ENCODE results near the gene FBXO41. TPM values are rescaled to one million over a fixed set of nuclear protein-coding genes. Genes with fewer than 3 reads are reported as not detected.

The FBXO41 gene
- total RNA-seq, 1 experiment from 2014 or later: 12.1 TPM

- no peaks in the 10 kb centered on the region for H3K4me1 ChIP-seq
- no peaks in the 10 kb centered on the region for H3K9me3 ChIP-seq
- H3K4me3 ChIP-seq (ENCODE audit: low read depth, low read length): no peak overlapping the region
- POLR2A ChIA-PET: no interaction called here
- no peak for TF ChIP-seq CTCF (IDR thresholded peaks at IDR 0.05; ENCODE audit: insufficient read depth in 1 of 2, low read depth in 1 of 2, low read length in 1 of 2, severe bottlenecking in 1 of 2, unreplicated experiment in 1 of 2)
- CTCF ChIA-PET: no interaction called here
- no peaks in the 10 kb centered on the region for H3K27me3 Mint-ChIP-seq (ENCODE audit: insufficient read depth, unreplicated experiment)
- no peaks in the 10 kb centered on the region for H3K9me3 Mint-ChIP-seq (ENCODE audit: unreplicated experiment)
- peaks cover 2% of the 10 kb centered on the region for H3K36me3 ChIP-seq (ENCODE audit: control insufficient read depth, insufficient read depth, low read length)
- no TSS peak for BruUV-seq (replicated peaks)
- H3K36me3 Mint-ChIP-seq (ENCODE audit: insufficient read depth, unreplicated experiment): peaks cover 91% of the 10 kb centered on the region
- no peak overlapping the region for H3K27ac Mint-ChIP-seq (ENCODE audit: unreplicated experiment)
- intact Hi-C loops (cut with micrococcal nuclease; ENCODE audit: unreplicated experiment): no loop called here
- DNase-seq: no peak
- H3K4me1 Mint-ChIP-seq (ENCODE audit: low read depth, unreplicated experiment): no peaks in the 10 kb centered on the region
- no peaks in the 10 kb centered on the region for H3K27me3 ChIP-seq (replicated peaks; ENCODE audit: control insufficient read depth, insufficient read depth, low read length)
- H3K4me3 Mint-ChIP-seq (ENCODE audit: unreplicated experiment): no peak overlapping the region
Measured at GRCh38 chr2:73243884-73244570, 40.3 kb downstream of the FBXO41 start.

GRCh38 chr2:73239776-73240175 lies 44.5 kb downstream of the FBXO41 start:
- peaks cover 7% of the 10 kb centered on the region; the same call in 1 of the 2 replicates for H3K4me1 ChIP-seq
- no peaks in the 10 kb centered on the region for H3K27me3 Mint-ChIP-seq (ENCODE audit: insufficient read depth, unreplicated experiment)

GRCh38 chr2:73238976-73239375 lies 45.3 kb downstream of the FBXO41 start:
- BruUV-seq (replicated peaks): no TSS peak
- Histone ChIP-seq H3K4me3 (ENCODE audit: low read depth, low read length) (no peak overlapping the region), H3K4me1 (peaks cover 7% of the 10 kb centered on the region; the same call in 1 of the 2 replicates), H3K27me3 (replicated peaks; ENCODE audit: control insufficient read depth, insufficient read depth, low read length) (no peaks in the 10 kb centered on the region), H3K36me3 (ENCODE audit: control insufficient read depth, insufficient read depth, low read length) (peaks cover 2% of the 10 kb centered on the region), H3K9me3 (no peaks in the 10 kb centered on the region)
- H3K4me3 Mint-ChIP-seq (ENCODE audit: unreplicated experiment): no peak overlapping the region
- no peaks in the 10 kb centered on the region for H3K27me3 Mint-ChIP-seq (ENCODE audit: insufficient read depth, unreplicated experiment)
- no peak for DNase-seq
- CTCF ChIA-PET: no interaction called here
- H3K9me3 Mint-ChIP-seq (ENCODE audit: unreplicated experiment): no peaks in the 10 kb centered on the region
- TF ChIP-seq CTCF (IDR thresholded peaks at IDR 0.05; ENCODE audit: insufficient read depth in 1 of 2, low read depth in 1 of 2, low read length in 1 of 2, severe bottlenecking in 1 of 2, unreplicated experiment in 1 of 2): no peak
- peaks cover 82% of the 10 kb centered on the region for H3K36me3 Mint-ChIP-seq (ENCODE audit: insufficient read depth, unreplicated experiment)
- H3K4me1 Mint-ChIP-seq (ENCODE audit: low read depth, unreplicated experiment): peaks cover 20% of the 10 kb centered on the region
- intact Hi-C loops (cut with micrococcal nuclease; ENCODE audit: unreplicated experiment): no loop called here
- H3K27ac Mint-ChIP-seq (ENCODE audit: unreplicated experiment): no peak overlapping the region
- POLR2A ChIA-PET: no interaction called here

More at GRCh38 chr2:73239776-73240175, 44.5 kb downstream of the FBXO41 start:
- Histone ChIP-seq H3K9me3 (no peaks in the 10 kb centered on the region), H3K27me3 (replicated peaks; ENCODE audit: control insufficient read depth, insufficient read depth, low read length) (no peaks in the 10 kb centered on the region), H3K36me3 (ENCODE audit: control insufficient read depth, insufficient read depth, low read length) (peaks cover 2% of the 10 kb centered on the region), H3K4me3 (ENCODE audit: low read depth, low read length) (no peak overlapping the region)
- H3K27ac Mint-ChIP-seq (ENCODE audit: unreplicated experiment): no peak overlapping the region
- intact Hi-C loops (cut with micrococcal nuclease; ENCODE audit: unreplicated experiment): no loop called here
- no TSS peak for BruUV-seq (replicated peaks)
- H3K4me1 Mint-ChIP-seq (ENCODE audit: low read depth, unreplicated experiment): peaks cover 20% of the 10 kb centered on the region
- DNase-seq: no peak
- POLR2A ChIA-PET: no interaction called here
- CTCF ChIA-PET: no interaction called here
- no peak overlapping the region for H3K4me3 Mint-ChIP-seq (ENCODE audit: unreplicated experiment)
- no peaks in the 10 kb centered on the region for H3K9me3 Mint-ChIP-seq (ENCODE audit: unreplicated experiment)
- no peak for TF ChIP-seq CTCF (IDR thresholded peaks at IDR 0.05; ENCODE audit: insufficient read depth in 1 of 2, low read depth in 1 of 2, low read length in 1 of 2, severe bottlenecking in 1 of 2, unreplicated experiment in 1 of 2)
- peaks cover 82% of the 10 kb centered on the region for H3K36me3 Mint-ChIP-seq (ENCODE audit: insufficient read depth, unreplicated experiment)
